ENCODE measurements around the gene ENKD1. TPM values are rescaled to one million over a fixed set of nuclear protein-coding genes. Genes with fewer than 3 reads are reported as not detected.

Gene ENKD1
- total and polyA plus RNA-seq, 10 of the 15 experiments (the other 5 are each of a cell fraction or from before 2014, with no cell fraction given) = 0.19 to 8.1 (median 2.8) TPM

- ATAC-seq = no peak
- no peaks in the 10 kb centered on the region for H3K79me2 ChIP-seq (ENCODE audit: control insufficient read depth, insufficient read depth, low read length)
- H3K4me3 ChIP-seq = no peak overlapping the region
- H3K27ac ChIP-seq (ENCODE audit: control insufficient read depth, insufficient read depth) = no peak overlapping the region
- H3K36me3 ChIP-seq (ENCODE audit: control insufficient read depth in 2 of 2, insufficient read depth in 2 of 2, low read length in 1 of 2) = peaks cover 0 to 3% of the 10 kb centered on the region in 2 experiments; a peak in 3 of 4 replicates
- intact Hi-C loops (cut with micrococcal nuclease; ENCODE audit: unreplicated experiment) (no loop called here), in situ Hi-C loops (cut with MboI) (no loop called here)
- ChIA-PET POLR2A (no interaction called here), RAD21 (ENCODE audit: unreplicated experiment) (no interaction called here), SMC1A (ENCODE audit: uncharacterized antibody, unreplicated experiment) (interaction anchor here (1.1 to 1.3 kb wide), 2 partner anchors 18 to 51 kb away, joined by 3 read pairs; no protein-coding TSS in a partner anchor), CTCF (no interaction called here)
- no peaks in the 10 kb centered on the region for H4K20me1 ChIP-seq (ENCODE audit: control insufficient read depth, insufficient read depth)
- no peak for TF ChIP-seq NBN (IDR thresholded peaks at IDR 0.05)
- TF ChIP-seq BHLHE40 (IDR thresholded peaks at IDR 0.05; ENCODE audit: borderline replicate concordance in 1 of 2, low read depth in 2 of 2, low read length in 1 of 2) = no peak
- BruUV-seq (replicated peaks) = no TSS peak
- WGBS (ENCODE audit: insufficient coverage, insufficient replicate concordance, low lambda C conversion rate, missing lambda C conversion rate) = 81% methylated on average over 4 of the region's 4 CpGs
- no peak for DNase-seq (ENCODE audit: low read depth, low spot score)
- no peak overlapping the region for H3K9ac ChIP-seq (ENCODE audit: control insufficient read depth, insufficient read depth, low read length)
- H2AFZ ChIP-seq (ENCODE audit: control insufficient read depth, low read depth, low read length) = no peak overlapping the region
- no peaks in the 10 kb centered on the region for H3K27me3 ChIP-seq (replicated peaks in 1 of 2; ENCODE audit: control insufficient read depth in 2 of 2, insufficient read depth in 2 of 2, low read length in 1 of 2)
- no peak overlapping the region for H3K4me2 ChIP-seq (ENCODE audit: control insufficient read depth, insufficient read depth)
- FAIRE-seq = no peak
- H3K9me3 ChIP-seq (replicated peaks; ENCODE audit: control insufficient read depth, insufficient read depth, low read length) = no peaks in the 10 kb centered on the region; the same call in 2 of the 3 replicates
- no peaks in the 10 kb centered on the region for H3K4me1 ChIP-seq (ENCODE audit: control insufficient read depth, insufficient read depth, low read length)
Measured at GRCh38 chr16:67702130-67702529, 35.6 kb upstream of the ENKD1 start.

- SMC1A ChIA-PET (ENCODE audit: uncharacterized antibody, unreplicated experiment) = interaction anchor here (1.1 to 1.3 kb wide), 2 partner anchors 18 to 52 kb away, joined by 3 read pairs; no protein-coding TSS in a partner anchor
- Histone ChIP-seq H3K36me3 (ENCODE audit: control insufficient read depth in 2 of 2, insufficient read depth in 2 of 2, low read length in 1 of 2) (peaks cover 0 to 3% of the 10 kb centered on the region in 2 experiments; a peak in 3 of 4 replicates), H3K4me2 (ENCODE audit: control insufficient read depth, insufficient read depth) (no peak overlapping the region), H3K4me1 (ENCODE audit: control insufficient read depth, insufficient read depth, low read length) (no peaks in the 10 kb centered on the region), H2AFZ (ENCODE audit: control insufficient read depth, low read depth, low read length) (no peak overlapping the region), H4K20me1 (ENCODE audit: control insufficient read depth, insufficient read depth) (no peaks in the 10 kb centered on the region), H3K27me3 (replicated peaks in 1 of 2; ENCODE audit: control insufficient read depth in 2 of 2, insufficient read depth in 2 of 2, low read length in 1 of 2) (no peaks in the 10 kb centered on the region), H3K9ac (ENCODE audit: control insufficient read depth, insufficient read depth, low read length) (no peak overlapping the region), H3K79me2 (ENCODE audit: control insufficient read depth, insufficient read depth, low read length) (no peaks in the 10 kb centered on the region), H3K4me3 (no peak overlapping the region), H3K27ac (ENCODE audit: control insufficient read depth, insufficient read depth) (no peak overlapping the region), H3K9me3 (replicated peaks; ENCODE audit: control insufficient read depth, insufficient read depth, low read length) (no peaks in the 10 kb centered on the region; the same call in 2 of the 3 replicates)
- in situ Hi-C loops (cut with MboI) = no loop called here
- CTCF ChIA-PET = no interaction called here
- FAIRE-seq (peak; percentile 38), ATAC-seq (no peak), DNase-seq (ENCODE audit: low read depth, low spot score) (no peak)
- intact Hi-C loops (cut with micrococcal nuclease; ENCODE audit: unreplicated experiment) = no loop called here
- POLR2A ChIA-PET = no interaction called here
- BruUV-seq (replicated peaks) = no TSS peak
- TF ChIP-seq PBX3 (IDR thresholded peaks at IDR 0.05; ENCODE audit: insufficient replicate concordance, low read depth, low read length) = no peak
- 93% methylated on average over 1 of the region's 1 CpG for WGBS (ENCODE audit: insufficient coverage, insufficient replicate concordance, low lambda C conversion rate, missing lambda C conversion rate)
- RAD21 ChIA-PET (ENCODE audit: unreplicated experiment) = no interaction called here
Measured at GRCh38 chr16:67701420-67701819, 34.9 kb upstream of the ENKD1 start.

All from GM12878 (cell line).